ENCODE data around the gene MAML3.

GRCh38 chr4:140144050-140144449 is 9.9 kb downstream of the MAML3 start:
- TF ChIP-seq CTCF (IDR thresholded peaks at IDR 0.05), result no peak
- TF ChIP-seq POLR2A (IDR thresholded peaks at IDR 0.05), result no peak

Data from lower leg skin (tissue), 3 donors.